K562 (cell line): ENCODE results near the gene PRDM1. TPM values are rescaled to one million over a fixed set of nuclear protein-coding genes. Genes with fewer than 3 reads are reported as not detected.

Source experiments
- ATAC-seq: fragments of 200-7000 bp; cut with Tn5 transposase; 3 replicates; pipeline ENCODE4 v1.9.1; 2020; ENCODE audit warnings: moderate library complexity
- BruUV-seq: library from RNA; stranded (reverse); fragments of 400-500 nt; replicated peaks from 2 replicates; lab custom pipeline; 2021; lab: Mats Ljungman, UMichigan
- CTCF ChIA-PET: fragments of 300-600 bp; formaldehyde crosslinking; extraction: SDS; loops from one replicate; lab custom pipeline; 2021; ENCODE audit warnings: low intra/inter-chr PET ratio; lab: Yijun Ruan, JAX
- POLR2A ChIA-PET: fragments of 300-600, 350-650 bp; sonication (Branson Sonifier 250); formaldehyde crosslinking; extraction: SDS; loops from one replicate; lab custom pipeline; 2021; ENCODE audit warnings: antibody characterized with exemption, inconsistent platforms; lab: Yijun Ruan, JAX
- DNase-seq, 4 experiments: peaks; one replicate each; pipeline versions ENCODE4 v3.0.0 to v3.0.0-alpha.2; 2011 to 2018; ENCODE audit warnings: low spot score in 3 of 4, mixed read lengths in 3 of 4; ENCODE audit errors: extremely low read depth in 1 of 4
- FAIRE-seq: peaks from 2 replicates; lab custom pipeline; 2011; peaks lifted over from hg19 to GRCh38; lab: Jason Lieb, UNC
- H2AFZ ChIP-seq: 2 replicates; pipeline ENCODE4 v1.6.0; 2011; ENCODE audit warnings: low read depth, low read length, control low read depth, inconsistent platforms
- H3K27ac ChIP-seq: fragments of 200-600 bp; 3 replicates; pipeline ENCODE4 v1.8.0; 2011; ENCODE audit warnings: low read depth, mild to moderate bottlenecking, control low read depth, inconsistent platforms, low read length, moderate library complexity, mixed read lengths; ENCODE audit errors: extremely low read depth
- H3K27me3 ChIP-seq, 2 experiments: fragments of 300-600 bp in 1 of 2; 2 replicates in 1 of 2; 3 replicates in 1 of 2; pipeline versions ENCODE4 v1.6.0 to v1.8.0; 2011; ENCODE audit warnings: inconsistent platforms in 2 of 2, low read length in 2 of 2, mild to moderate bottlenecking in 1 of 2, mixed read lengths in 1 of 2, moderate library complexity in 1 of 2; ENCODE audit not compliant: control insufficient read depth in 2 of 2, insufficient read depth in 2 of 2
- H3K36me3 ChIP-seq: fragments of 300-600 bp; 3 replicates; pipeline ENCODE4 v1.8.0; 2011; ENCODE audit warnings: mild to moderate bottlenecking, low read length, inconsistent platforms; ENCODE audit not compliant: control insufficient read depth, insufficient read depth
- H3K4me1 ChIP-seq, 2 experiments: fragments of 200-600 bp in 1 of 2; replicated peaks in 1 of 2; 2 replicates in 1 of 2; 3 replicates in 1 of 2; pipeline versions ENCODE4 v1.5.1 to v1.8.0; 2011; ENCODE audit warnings: inconsistent platforms in 2 of 2, low read length in 2 of 2, mild to moderate bottlenecking in 1 of 2, mixed read lengths in 1 of 2, moderate library complexity in 1 of 2; ENCODE audit not compliant: control insufficient read depth in 2 of 2, insufficient read depth in 2 of 2
- H3K4me2 ChIP-seq: 2 replicates; pipeline ENCODE4 v1.6.1; 2011; ENCODE audit warnings: low read length, control low read depth, inconsistent platforms, mixed read lengths; ENCODE audit not compliant: insufficient read depth
- H3K4me3 ChIP-seq: fragments of 200-600 bp; sonication (generic), shearing (Covaris generic); 2 replicates; pipeline ENCODE4 v1.5.1; 2016; ENCODE audit warnings: control low read depth, inconsistent platforms
- H3K79me2 ChIP-seq: fragments of 200-600 bp; 3 replicates; pipeline ENCODE4 v1.8.0; 2011; ENCODE audit warnings: low read length, inconsistent platforms; ENCODE audit not compliant: control insufficient read depth, insufficient read depth
- H3K9ac ChIP-seq, 2 experiments: 2 replicates each; pipeline versions ENCODE4 v1.6.0 to v1.6.1; 2011; ENCODE audit warnings: low read depth in 2 of 2, low read length in 2 of 2, control low read depth in 1 of 2, inconsistent platforms in 1 of 2, mild to moderate bottlenecking in 1 of 2, mixed read lengths in 1 of 2; ENCODE audit not compliant: insufficient read depth in 1 of 2
- H3K9me1 ChIP-seq: one replicate; pipeline ENCODE4 v1.6.0; 2011; ENCODE audit warnings: inconsistent platforms, mild to moderate bottlenecking, low read length, moderate library complexity; ENCODE audit not compliant: control insufficient read depth, insufficient read depth
- H3K9me3 ChIP-seq: replicated peaks from 2 replicates; pipeline ENCODE4 v1.5.1; 2011; ENCODE audit warnings: low read depth, low read length, inconsistent platforms; ENCODE audit not compliant: control insufficient read depth, insufficient read depth
- H4K20me1 ChIP-seq: replicated peaks from 2 replicates; pipeline ENCODE4 v1.6.1; 2011; ENCODE audit warnings: low read length, inconsistent platforms, mixed read lengths; ENCODE audit not compliant: control insufficient read depth, insufficient read depth
- BMI1 ChIP-seq: fragments of 150-350 bp; IDR thresholded peaks from 2 replicates; pipeline ENCODE4 v1.6.1; 2014; ENCODE audit warnings: low read length
- EHMT2 ChIP-seq: fragments of 450-650 bp; IDR thresholded peaks from 2 replicates; pipeline ENCODE4 v1.6.1; 2018; ENCODE audit warnings: antibody characterized with exemption
- ESRRA ChIP-seq: fragments of 450-650 bp; IDR thresholded peaks from 2 replicates; pipeline ENCODE4 v1.6.1; 2014; ENCODE audit warnings: low read depth, mild to moderate bottlenecking, moderate library complexity, borderline replicate concordance
- ESRRB ChIP-seq: fragments of 250-450 bp; sonication (Bioruptor Pico); IDR thresholded peaks from 2 replicates; pipeline ENCODE4 v1.5.0; 2020; ENCODE audit warnings: mild to moderate bottlenecking, moderate library complexity, borderline replicate concordance
- ETV5 ChIP-seq: sonication (generic); formaldehyde crosslinking; IDR thresholded peaks from 2 replicates; pipeline ENCODE4 v1.4.0; 2020; ENCODE audit warnings: low read depth, mild to moderate bottlenecking, missing genetic modification reagents
- FOS ChIP-seq: IDR thresholded peaks from 3 replicates; pipeline ENCODE4 v1.6.1; 2011; ENCODE audit not compliant: insufficient read length; ENCODE audit errors: extremely low read depth
- FUS ChIP-seq: fragments of 200-400 bp; formaldehyde crosslinking; optimal IDR thresholded peaks from 2 replicates; pipeline ENCODE3; 2017; ENCODE audit warnings: low read depth, low read length
- HES1 ChIP-seq: fragments of 450-650 bp; IDR thresholded peaks from 2 replicates; pipeline ENCODE4 v1.6.1; 2016; ENCODE audit warnings: low read depth, mild to moderate bottlenecking, moderate library complexity
- HMGXB4 ChIP-seq: sonication (generic); formaldehyde crosslinking; IDR thresholded peaks from 2 replicates; pipeline ENCODE4 v1.8.1; 2023; ENCODE audit warnings: mild to moderate bottlenecking, missing genetic modification reagents
- L3MBTL2 ChIP-seq: fragments of 450-650 bp; IDR thresholded peaks from 2 replicates; pipeline ENCODE4 v1.6.1; 2016; ENCODE audit warnings: mild to moderate bottlenecking, moderate library complexity
- NFIX ChIP-seq: fragments of 250-450 bp; sonication (Bioruptor Pico); IDR thresholded peaks from 2 replicates; pipeline ENCODE4 v1.4.0; 2020; ENCODE audit warnings: low read depth, mild to moderate bottlenecking, moderate library complexity
- TRIM28 ChIP-seq: fragments of 450-650 bp; IDR thresholded peaks from 2 replicates; pipeline ENCODE4 v1.6.1; 2017
- ZNF277 ChIP-seq: fragments of 250-450 bp; sonication (Bioruptor Pico); IDR thresholded peaks from 2 replicates; pipeline ENCODE4 v1.8.0; 2022; ENCODE audit warnings: inconsistent platforms, mild to moderate bottlenecking, moderate library complexity, borderline replicate concordance
- ZNF431 ChIP-seq: sonication (generic); formaldehyde crosslinking; IDR thresholded peaks from 2 replicates; pipeline ENCODE4 v1.8.0; 2022; ENCODE audit warnings: mild to moderate bottlenecking, missing genetic modification reagents
- WGBS: fragments of 100-300 bp; shearing (Covaris generic); methylation state at CpG from one replicate; pipeline ENCODE4 v1.1.6; 2016; ENCODE audit warnings: low coverage, mixed read lengths; ENCODE audit not compliant: insufficient coverage; ENCODE audit errors: missing lambda C conversion rate; 5-methylcytosine and 5-hydroxymethylcytosine counted together
- in situ Hi-C: fragments of 300-500 bp; cut with MboI; formaldehyde crosslinking; loops from 4 replicates; pipeline ENCODE4 v1.15.0; 2018; ENCODE audit warnings: inconsistent platforms, mixed read lengths
- intact Hi-C: fragments of 100-400 bp; cut with micrococcal nuclease; formaldehyde crosslinking; loops from 2 replicates; pipeline ENCODE4 v1.14.2; 2022
- polyA plus RNA-seq, 8 experiments: library from polyadenylated mRNA; depleted of rRNA in 4 of 8; stranded (reverse) in 5 of 8; unstranded in 3 of 8; fragments of >200 nt; fragmentation: Nextera tagmentation in 2 of 8; fragmentation: Illumina TruSeq in 1 of 8; extraction: Ambion mirVana in 2 of 8; extraction: Trizol in 1 of 8; gene quantifications; 2 replicates each; pipeline versions ENCODE4 v1.2.1 to v1.2.3, GENCODE V29; 2011 to 2014; ENCODE audit warnings: inconsistent platforms in 1 of 8, missing spikeins in 1 of 8
- total RNA-seq, 7 experiments: library from RNA; depleted of rRNA in 6 of 7; stranded (reverse); fragments of >200 nt in 6 of 7; fragmentation: Illumina TruSeq in 2 of 7; extraction: Trizol in 2 of 7; gene quantifications; 2 replicates each; pipeline versions ENCODE4 v1.2.1 to v1.2.3, GENCODE V29; 2011 to 2021; ENCODE audit warnings: low replicate concordance in 1 of 7

PRDM1 gene
- total and polyA plus RNA-seq, 9 of the 15 experiments (the other 6 are each of a cell fraction or from before 2014, with no cell fraction given), result 0.09 to 0.89 (median 0.27) TPM

GRCh38 chr6:106050538-106050937 lies 35.6 kb upstream of the PRDM1 start:
- H3K79me2 ChIP-seq, result no peaks in the 10 kb centered on the region
- FAIRE-seq (no peak), ATAC-seq (no peak), DNase-seq (no peak)
- H3K27ac ChIP-seq, result no peak overlapping the region
- POLR2A ChIA-PET, result interaction anchor here (1.7 kb wide), 1 partner anchor 10 kb away, joined by 4 read pairs; no protein-coding TSS in a partner anchor
- H4K20me1 ChIP-seq, result no peaks in the 10 kb centered on the region
- H3K9me1 ChIP-seq, result no peaks in the 10 kb centered on the region
- in situ Hi-C loops, result no loop called here
- H3K27me3 ChIP-seq, result peaks cover 0 to 4% of the 10 kb centered on the region in 2 experiments; a peak in 1 of 5 replicates
- no peak overlapping the region for H3K9ac ChIP-seq
- TF ChIP-seq BMI1 (no peak), FOS (no peak), EHMT2 (no peak)
- H3K4me2 ChIP-seq, result no peak overlapping the region
- no peaks in the 10 kb centered on the region for H3K9me3 ChIP-seq
- 25% methylated on average over 4 of the region's 4 CpGs for WGBS
- no peak overlapping the region for H2AFZ ChIP-seq
- no TSS peak for BruUV-seq
- H3K4me3 ChIP-seq, result no peak overlapping the region
- peaks cover 0 to 10% of the 10 kb centered on the region in 2 experiments; a peak in 4 of 5 replicates for H3K4me1 ChIP-seq
- H3K36me3 ChIP-seq, result no peaks in the 10 kb centered on the region
- intact Hi-C loops, result no loop called here
- CTCF ChIA-PET, result no interaction called here

- Histone ChIP-seq H3K27ac (no peak overlapping the region), H3K27me3 (peaks cover 0 to 4% of the 10 kb centered on the region in 2 experiments; a peak in 1 of 5 replicates), H3K4me2 (no peak overlapping the region), H3K36me3 (no peaks in the 10 kb centered on the region), H3K79me2 (no peaks in the 10 kb centered on the region), H3K4me1 (peaks cover 0 to 8% of the 10 kb centered on the region in 2 experiments; a peak in 4 of 5 replicates), H3K9me3 (no peaks in the 10 kb centered on the region), H4K20me1 (no peaks in the 10 kb centered on the region), H3K9ac (no peak overlapping the region), H3K4me3 (no peak overlapping the region), H2AFZ (peak overlapping the region; percentile 23; the same call in 1 of the 2 replicates), H3K9me1 (no peaks in the 10 kb centered on the region)
- no peak for DNase-seq
- FAIRE-seq, result no peak
- no peak for ATAC-seq
- POLR2A ChIA-PET, result no interaction called here
- in situ Hi-C loops, result no loop called here
- BruUV-seq, result no TSS peak
- intact Hi-C loops, result no loop called here
- CTCF ChIA-PET, result no interaction called here
- 16% methylated on average over 3 of the region's 3 CpGs for WGBS
- TF ChIP-seq ESRRA (no peak), ZNF431 (CRISPR knock-in tag) (no peak), HMGXB4 (CRISPR knock-in tag) (no peak), TRIM28 (no peak), FUS (no peak), ZNF277 (CRISPR knock-in tag) (no peak), L3MBTL2 (no peak), NFIX (CRISPR knock-in tag) (no peak), HES1 (no peak), ETV5 (no peak), ESRRB (CRISPR knock-in tag) (no peak)
These were observed 34.9 kb upstream of the PRDM1 start for GRCh38 chr6:106051226-106051625.
